ENCODE data around the gene RAVER1. TPM values are rescaled to one million over a fixed set of nuclear protein-coding genes. Genes with fewer than 3 reads are reported as not detected.

The RAVER1 gene
- total RNA-seq, result 16.1 and 17.5 TPM in 2 replicates

DNA sequence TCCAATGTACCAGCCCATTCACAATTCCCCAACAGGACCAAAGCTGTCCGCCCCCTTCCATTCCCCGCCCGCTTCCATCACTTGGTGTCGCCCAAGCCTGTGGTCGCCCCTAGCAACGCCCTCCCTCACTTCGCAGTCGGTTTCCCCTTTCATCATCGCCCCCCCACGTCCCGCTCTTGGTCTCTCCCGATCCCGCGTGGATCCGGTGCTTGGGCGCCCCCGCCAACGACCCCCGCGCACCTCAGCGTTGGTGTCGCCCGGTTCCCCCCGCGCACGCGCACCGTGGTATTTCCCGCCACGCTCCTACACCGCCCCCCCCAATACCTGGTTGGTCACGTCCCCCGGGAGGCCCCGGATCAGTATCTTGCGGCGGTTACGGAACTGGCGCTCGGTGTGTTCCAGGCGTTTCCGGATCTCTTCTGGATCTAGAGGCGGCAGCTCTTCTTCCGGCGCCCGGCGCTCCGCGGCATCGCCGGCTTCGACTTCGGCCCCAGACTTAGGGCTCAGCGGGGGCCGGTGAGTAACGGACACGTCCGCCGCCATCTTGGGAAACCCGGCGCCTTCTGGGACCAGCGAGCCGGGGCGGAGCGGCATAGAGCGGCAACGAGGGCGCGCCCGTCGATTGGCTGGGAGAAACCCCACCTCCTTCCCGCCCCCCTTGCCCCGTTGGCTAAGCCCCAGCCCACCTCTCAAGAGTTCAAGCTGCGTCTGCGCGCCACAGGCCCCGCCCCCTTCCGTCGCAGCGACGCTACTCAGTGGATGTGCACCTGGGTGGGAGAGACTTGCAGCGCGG lies at the start of gene RAVER1:
Gene RAVER1, minus strand, starts transcription at position 565 of the 793 bp plus-strand sequence. Its CDS starts 22 bp downstream, at position 543.

DNA sequence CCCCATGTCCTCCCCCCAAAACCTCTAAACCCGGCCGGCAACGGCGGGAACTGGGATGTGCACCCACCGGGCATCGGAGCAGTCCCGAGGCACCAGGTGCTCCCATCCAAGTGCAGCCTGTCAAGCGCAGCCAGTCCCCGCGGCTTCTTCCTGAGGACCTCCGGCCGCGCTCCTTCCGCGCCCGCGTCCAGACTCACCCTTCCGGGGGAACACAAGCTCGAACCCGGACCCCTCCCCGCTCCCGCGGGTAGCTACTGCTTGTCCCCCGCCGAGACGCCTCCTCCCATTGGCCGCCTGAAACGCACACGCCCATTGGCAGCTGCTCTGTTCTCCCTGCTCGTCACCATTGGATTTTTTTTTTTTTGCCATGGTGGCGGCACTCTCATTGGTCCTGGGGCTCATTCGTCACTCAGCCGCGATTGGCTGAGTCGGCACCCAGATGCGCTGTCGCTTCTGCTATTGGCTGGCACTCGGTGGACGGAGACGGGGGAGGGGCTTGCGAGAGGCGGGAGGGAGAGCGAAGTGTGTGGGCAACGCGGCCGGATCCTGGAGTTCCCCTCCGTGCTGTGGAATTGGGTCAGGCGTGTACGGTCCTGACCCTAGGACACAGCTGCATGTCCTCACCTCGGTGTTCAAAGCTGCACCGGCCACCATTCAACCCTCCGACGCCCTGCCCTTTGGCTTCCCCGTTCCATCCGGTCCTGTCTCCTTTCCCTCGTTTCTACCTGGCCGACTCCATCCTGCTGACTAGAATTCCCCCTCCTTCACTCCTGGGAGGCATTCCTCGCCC lies 47.2 kb upstream of the RAVER1 start, which contains the start of gene TYK2:
Gene TYK2, minus strand, starts transcription at position 260 of the 790 bp plus-strand sequence. CDS start 2,166 bp downstream, outside the sequence.

GRCh38 chr19:10339380-10339960 lies 6.1 kb upstream of the RAVER1 start, which contains the start of gene ICAM3:
Gene ICAM3 (minus strand): TSS chr19:10339624. CDS start chr19:10339614, 10 bp downstream.

DNA sequence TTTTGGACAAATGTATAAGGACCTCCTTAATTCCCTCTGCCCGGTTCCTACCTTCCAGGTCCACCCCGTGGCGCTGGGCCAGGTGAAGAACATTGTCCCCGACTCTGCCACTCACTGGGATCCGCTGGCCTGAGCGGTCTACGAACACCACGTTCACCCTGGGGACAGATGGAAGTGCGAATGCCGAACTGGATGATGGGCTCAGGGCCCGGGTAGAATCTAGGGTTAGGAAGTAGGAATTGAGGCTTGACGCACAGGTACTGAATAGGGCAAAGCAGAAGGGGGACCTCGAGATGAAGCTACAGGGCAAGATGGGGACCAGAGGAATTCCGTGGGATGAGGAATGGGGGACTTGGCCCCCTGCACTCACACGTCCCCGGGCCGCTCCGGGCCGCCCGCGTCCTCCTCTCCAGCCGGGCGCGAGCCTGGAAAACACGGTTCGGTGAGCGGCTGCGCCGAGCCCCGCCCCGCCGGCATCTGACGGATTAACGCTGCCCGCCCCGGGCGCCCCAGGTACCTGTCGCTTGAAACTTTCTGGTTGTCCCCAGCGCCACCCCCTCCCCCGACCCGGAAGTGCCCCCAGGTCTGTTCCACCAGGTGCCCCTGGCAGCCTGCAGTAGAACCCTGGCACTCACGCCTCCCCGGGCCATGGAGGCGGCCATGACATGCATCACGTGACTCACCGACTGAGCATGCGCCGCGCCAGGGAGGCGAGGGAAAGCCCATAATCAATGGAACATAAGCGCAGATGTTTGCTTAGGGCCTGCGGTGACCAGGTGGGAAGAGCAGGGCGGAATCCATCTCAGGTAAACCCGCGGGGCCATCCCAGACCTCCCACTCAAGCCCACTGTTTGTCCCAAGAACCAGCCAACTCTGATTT lies 17.8 kb downstream of the RAVER1 start, which contains the start of gene FDX2:
Gene FDX2, minus strand, starts transcription at position 681 of the 880 bp plus-strand sequence. Its CDS starts 19 bp downstream, at position 662.

GRCh38 chr19:10309423-10309822 lies 23.9 kb downstream of the RAVER1 start, which contains the start of gene ZGLP1:
Gene ZGLP1 (minus strand): TSS chr19:10309815.

GRCh38 chr19:10289836-10290356 lies 43.4 kb downstream of the RAVER1 start, which contains the start of gene ICAM5:
Gene ICAM5 (plus strand): TSS chr19:10289952. CDS start chr19:10290044, 92 bp downstream.

DNA sequence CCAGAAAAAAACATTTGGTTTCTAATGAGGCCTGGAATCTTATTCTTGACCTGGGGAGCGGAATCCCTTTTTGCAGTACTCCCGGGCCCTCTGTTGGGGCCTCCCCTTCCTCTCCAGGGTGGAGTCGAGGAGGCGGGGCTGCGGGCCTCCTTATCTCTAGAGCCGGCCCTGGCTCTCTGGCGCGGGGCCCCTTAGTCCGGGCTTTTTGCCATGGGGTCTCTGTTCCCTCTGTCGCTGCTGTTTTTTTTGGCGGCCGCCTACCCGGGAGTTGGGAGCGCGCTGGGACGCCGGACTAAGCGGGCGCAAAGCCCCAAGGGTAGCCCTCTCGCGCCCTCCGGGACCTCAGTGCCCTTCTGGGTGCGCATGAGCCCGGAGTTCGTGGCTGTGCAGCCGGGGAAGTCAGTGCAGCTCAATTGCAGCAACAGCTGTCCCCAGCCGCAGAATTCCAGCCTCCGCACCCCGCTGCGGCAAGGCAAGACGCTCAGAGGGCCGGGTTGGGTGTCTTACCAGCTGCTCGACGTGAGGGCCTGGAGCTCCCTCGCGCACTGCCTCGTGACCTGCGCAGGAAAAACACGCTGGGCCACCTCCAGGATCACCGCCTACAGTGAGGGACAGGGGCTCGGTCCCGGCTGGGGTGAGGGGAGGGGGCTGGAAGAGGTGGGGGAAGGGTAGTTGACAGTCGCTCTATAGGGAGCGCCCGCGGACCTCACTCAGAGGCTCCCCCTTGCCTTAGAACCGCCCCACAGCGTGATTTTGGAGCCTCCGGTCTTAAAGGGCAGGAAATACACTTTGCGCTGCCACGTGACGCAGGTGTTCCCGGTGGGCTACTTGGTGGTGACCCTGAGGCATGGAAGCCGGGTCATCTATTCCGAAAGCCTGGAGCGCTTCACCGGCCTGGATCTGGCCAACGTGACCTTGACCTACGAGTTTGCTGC lies 46.3 kb downstream of the RAVER1 start, which contains the start of gene ICAM4:
Gene ICAM4, plus strand, starts transcription at position 153 of the 935 bp plus-strand sequence. Its CDS starts 58 bp downstream, at position 211.

DNA sequence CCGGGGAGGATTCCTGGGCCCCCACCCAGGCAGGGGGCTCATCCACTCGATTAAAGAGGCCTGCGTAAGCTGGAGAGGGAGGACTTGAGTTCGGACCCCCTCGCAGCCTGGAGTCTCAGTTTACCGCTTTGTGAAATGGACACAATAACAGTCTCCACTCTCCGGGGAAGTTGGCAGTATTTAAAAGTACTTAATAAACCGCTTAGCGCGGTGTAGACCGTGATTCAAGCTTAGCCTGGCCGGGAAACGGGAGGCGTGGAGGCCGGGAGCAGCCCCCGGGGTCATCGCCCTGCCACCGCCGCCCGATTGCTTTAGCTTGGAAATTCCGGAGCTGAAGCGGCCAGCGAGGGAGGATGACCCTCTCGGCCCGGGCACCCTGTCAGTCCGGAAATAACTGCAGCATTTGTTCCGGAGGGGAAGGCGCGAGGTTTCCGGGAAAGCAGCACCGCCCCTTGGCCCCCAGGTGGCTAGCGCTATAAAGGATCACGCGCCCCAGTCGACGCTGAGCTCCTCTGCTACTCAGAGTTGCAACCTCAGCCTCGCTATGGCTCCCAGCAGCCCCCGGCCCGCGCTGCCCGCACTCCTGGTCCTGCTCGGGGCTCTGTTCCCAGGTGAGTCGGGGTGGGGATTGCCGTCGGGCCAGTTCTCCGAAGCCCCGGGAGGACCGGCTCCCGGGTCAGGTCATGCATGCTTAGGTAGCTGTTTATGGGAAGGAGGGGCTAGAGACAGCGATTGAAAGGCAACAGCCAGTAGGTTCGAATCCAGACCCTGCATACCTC lies 62.5 kb downstream of the RAVER1 start, which contains the start of gene ICAM1:
Gene ICAM1, plus strand, starts transcription at position 505 of the 779 bp plus-strand sequence. Its CDS starts 40 bp downstream, at position 545.

Other genes with a start within 250 kb of the RAVER1 start
- 18.2 and 20.1 TPM in 2 replicates for gene SHFL, start 247.2 kb downstream of the RAVER1 start, total RNA-seq
- not detected in 2 replicates for gene ANGPTL6, start 230.9 kb downstream of the RAVER1 start, total RNA-seq
- gene PPAN, start 227.2 kb downstream of the RAVER1 start, total RNA-seq, result 27.4 and 42.7 TPM in 2 replicates
- 3.0 and 3.9 TPM in 2 replicates for gene P2RY11, start 221.8 kb downstream of the RAVER1 start, total RNA-seq
- gene EIF3G, start 213.6 kb downstream of the RAVER1 start, total RNA-seq, result 318 and 322 TPM in 2 replicates
- 38.0 and 90.2 TPM in 2 replicates for gene DNMT1, start 138.6 kb downstream of the RAVER1 start, total RNA-seq
- 11.2 and 12.2 TPM in 2 replicates for gene S1PR2, start 102.2 kb downstream of the RAVER1 start, total RNA-seq
- 22.2 and 27.1 TPM in 2 replicates for gene MRPL4, start 81.3 kb downstream of the RAVER1 start, total RNA-seq
- 4.8 and 5.6 TPM in 2 replicates for gene ICAM1, start 62.4 kb downstream of the RAVER1 start, total RNA-seq
- 0.33 and 0.75 TPM in 2 replicates for gene ICAM4, start 46.6 kb downstream of the RAVER1 start, total RNA-seq
- gene ICAM5, start 43.6 kb downstream of the RAVER1 start, total RNA-seq, result 1.8 and 4.6 TPM in 2 replicates
- gene ZGLP1, start 23.7 kb downstream of the RAVER1 start, total RNA-seq, result 0.22 and 0.87 TPM in 2 replicates
- 18.2 and 28.6 TPM in 2 replicates for gene FDX2, start 17.5 kb downstream of the RAVER1 start, total RNA-seq
- gene ICAM3, start 6.1 kb upstream of the RAVER1 start, total RNA-seq, result 5.1 and 9.6 TPM in 2 replicates
- 80.7 and 101 TPM in 2 replicates for gene TYK2, start 47.0 kb upstream of the RAVER1 start, total RNA-seq
- 214 and 295 TPM in 2 replicates for gene CDC37, start 70.0 kb upstream of the RAVER1 start, total RNA-seq
- gene PDE4A, start 87.0 kb upstream of the RAVER1 start, total RNA-seq, result 3.7 and 5.6 TPM in 2 replicates
- 77.9 and 93.1 TPM in 2 replicates for gene KEAP1, start 169.8 kb upstream of the RAVER1 start, total RNA-seq
- 0.12 and 0.44 TPM in 2 replicates for gene S1PR5, start 183.9 kb upstream of the RAVER1 start, total RNA-seq
- 13.5 and 16.7 TPM in 2 replicates for gene ATG4D, start 210.4 kb upstream of the RAVER1 start, total RNA-seq
- gene KRI1, start 232.5 kb upstream of the RAVER1 start, total RNA-seq, result 9.7 and 10.5 TPM in 2 replicates
- 7.1 and 19.3 TPM in 2 replicates for gene CDKN2D, start 235.4 kb upstream of the RAVER1 start, total RNA-seq

Measured in uterine smooth muscle cell (primary cell).